HG03521 (cell line): ENCODE data around the gene TMEM129.
"Not testable (repeated sequence)": the region's sequence is repeated elsewhere in the genome, so short reads cannot be mapped to it uniquely, and the experiment has no call there.

Experiments used
- ATAC-seq: cut with Tn5 transposase; IDR thresholded peaks from one replicate; pipeline ENCODE4 v1.9.1; 2021; ENCODE audit warnings: mild to moderate bottlenecking, moderate library complexity; ENCODE audit not compliant: unreplicated experiment

TMEM129 gene

GRCh38 chr4:1701671-1702070 lies 19.5 kb downstream of the TMEM129 start:
- not testable (repeated sequence) for ATAC-seq

GRCh38 chr4:1695913-1696312 lies 25.2 kb downstream of the TMEM129 start:
- no peak for ATAC-seq

- ATAC-seq: peak; percentile 59
Observed at GRCh38 chr4:1693131-1693896, 27.8 kb downstream of the TMEM129 start.

GRCh38 chr4:1691737-1692373 lies 29.3 kb downstream of the TMEM129 start:
- ATAC-seq: no peak

GRCh38 chr4:1690698-1691097 lies 30.4 kb downstream of the TMEM129 start:
- no peak for ATAC-seq

- ATAC-seq: no peak
Observed at GRCh38 chr4:1686440-1687036, 34.6 kb downstream of the TMEM129 start.

- no peak for ATAC-seq
Observed at GRCh38 chr4:1685235-1686150, 35.6 kb downstream of the TMEM129 start.

- ATAC-seq: no peak
Observed at GRCh38 chr4:1684506-1685234, 36.5 kb downstream of the TMEM129 start.

GRCh38 chr4:1683736-1684505 lies 37.2 kb downstream of the TMEM129 start, which contains the start of gene FAM53A:
TSS of gene FAM53A (minus strand) at chr4:1684313. CDS start at chr4:1668741, 15,572 bp downstream.
- peak; percentile 89 for ATAC-seq

- no peak for ATAC-seq
Observed at GRCh38 chr4:1683261-1683735, 37.8 kb downstream of the TMEM129 start.

GRCh38 chr4:1682860-1683259 lies 38.3 kb downstream of the TMEM129 start:
- no peak for ATAC-seq

- no peak for ATAC-seq
Observed at GRCh38 chr4:1678244-1678643, 42.9 kb downstream of the TMEM129 start.

GRCh38 chr4:1676605-1677525 lies 44.3 kb downstream of the TMEM129 start:
- ATAC-seq: no peak

- ATAC-seq: no peak
Observed at GRCh38 chr4:1675802-1676137, 45.4 kb downstream of the TMEM129 start.

- no peak for ATAC-seq
Observed at GRCh38 chr4:1675136-1675801, 45.9 kb downstream of the TMEM129 start.

GRCh38 chr4:1674682-1675081 lies 46.4 kb downstream of the TMEM129 start:
- no peak for ATAC-seq

GRCh38 chr4:1673671-1674070 lies 47.5 kb downstream of the TMEM129 start:
- ATAC-seq: no peak

GRCh38 chr4:1671011-1671410 lies 50.1 kb downstream of the TMEM129 start:
- ATAC-seq: not testable (repeated sequence)
